GM18873 (cell line): ENCODE results near the gene ZNF844.
"Not testable (repeated sequence)": the region's sequence is repeated elsewhere in the genome, so short reads cannot be mapped to it uniquely, and the experiment has no call there.

Source experiments
- ATAC-seq: cut with Tn5 transposase; IDR thresholded peaks from one replicate; pipeline ENCODE4 v1.9.1; 2021; ENCODE audit warnings: mild to moderate bottlenecking, moderate library complexity, moderate number of reproducible peaks; ENCODE audit not compliant: unreplicated experiment, low FRiP score

Gene ZNF844

DNA sequence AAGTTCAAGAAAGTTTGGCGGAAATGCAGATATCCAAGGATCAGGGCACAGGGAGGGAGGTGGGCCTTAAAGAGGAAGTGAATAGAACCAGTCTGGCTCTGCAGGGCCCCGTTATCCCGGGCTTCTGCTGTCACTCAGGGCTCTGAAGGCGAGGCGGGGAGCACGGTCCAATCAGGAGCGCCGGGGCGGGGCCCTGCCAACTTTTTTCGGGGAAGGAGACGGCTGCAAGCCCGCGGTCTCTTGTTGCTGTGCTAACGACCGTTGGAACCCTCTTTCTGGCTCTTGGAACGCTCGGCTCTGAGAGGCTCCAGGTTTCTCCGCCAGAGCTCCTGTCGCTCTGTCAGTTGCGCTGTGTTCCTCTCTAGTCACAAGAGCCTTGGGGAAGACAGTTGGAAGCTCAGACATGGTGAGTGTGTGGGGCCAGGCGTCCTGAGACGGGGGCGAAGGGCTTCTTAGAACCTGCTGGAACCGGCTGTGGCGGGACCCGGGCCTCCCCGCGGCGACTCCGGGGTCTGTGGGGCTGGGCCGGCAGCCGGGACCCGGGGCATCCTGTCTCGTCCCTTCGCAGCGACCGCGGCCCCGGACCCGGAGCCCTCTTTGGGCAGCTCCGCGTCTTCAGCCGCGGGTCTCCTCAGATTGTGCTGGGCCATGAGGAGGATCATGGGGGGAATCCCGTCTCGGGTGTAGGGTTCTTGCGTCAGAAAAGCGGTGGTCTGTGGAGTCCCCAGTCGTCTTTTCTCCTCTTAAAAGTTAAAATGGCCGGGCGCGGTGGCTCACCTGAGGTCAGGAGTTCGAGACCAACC, 27.7 kb downstream of the ZNF844 start:
- ATAC-seq, result no peak

DNA sequence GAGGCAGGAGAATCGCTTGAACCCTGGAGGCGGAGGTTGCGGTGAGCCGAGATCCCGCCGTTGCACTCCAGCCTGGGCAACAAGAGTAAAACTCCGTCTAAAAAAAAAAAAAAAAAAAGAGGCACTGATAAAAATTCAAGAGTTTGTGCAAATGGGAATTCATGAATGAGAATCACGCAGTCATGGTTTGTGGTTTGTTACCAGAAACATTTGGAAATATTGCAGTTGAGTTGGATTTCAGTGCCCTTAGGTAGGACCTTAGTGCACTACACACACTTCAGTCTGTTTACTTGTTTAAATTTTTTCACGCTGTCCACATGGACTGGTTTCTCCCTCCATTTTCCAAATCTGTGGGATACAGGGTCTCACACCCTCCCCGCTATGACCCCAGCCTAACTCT, 28.4 kb downstream of the ZNF844 start:
- no peak for ATAC-seq

DNA sequence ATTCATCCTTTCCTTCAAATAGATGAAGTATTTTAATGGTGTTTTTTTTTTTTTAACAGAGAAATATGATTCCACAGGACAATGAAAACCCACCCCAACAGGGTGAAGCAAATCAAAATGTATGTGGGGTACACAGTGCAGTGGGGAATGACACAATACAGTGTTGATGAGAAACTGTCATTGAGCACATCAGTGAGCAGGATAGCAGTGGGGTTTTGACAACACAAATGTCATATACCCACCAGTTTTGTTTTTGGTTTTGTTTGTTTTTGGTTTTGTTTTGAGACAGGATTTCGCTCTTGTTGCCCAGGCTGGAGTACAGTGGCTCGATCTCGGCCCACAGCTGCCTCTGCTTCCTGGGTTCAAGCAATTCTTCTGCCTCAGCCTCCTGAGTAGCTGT, 29.2 kb downstream of the ZNF844 start:
- no peak for ATAC-seq

DNA sequence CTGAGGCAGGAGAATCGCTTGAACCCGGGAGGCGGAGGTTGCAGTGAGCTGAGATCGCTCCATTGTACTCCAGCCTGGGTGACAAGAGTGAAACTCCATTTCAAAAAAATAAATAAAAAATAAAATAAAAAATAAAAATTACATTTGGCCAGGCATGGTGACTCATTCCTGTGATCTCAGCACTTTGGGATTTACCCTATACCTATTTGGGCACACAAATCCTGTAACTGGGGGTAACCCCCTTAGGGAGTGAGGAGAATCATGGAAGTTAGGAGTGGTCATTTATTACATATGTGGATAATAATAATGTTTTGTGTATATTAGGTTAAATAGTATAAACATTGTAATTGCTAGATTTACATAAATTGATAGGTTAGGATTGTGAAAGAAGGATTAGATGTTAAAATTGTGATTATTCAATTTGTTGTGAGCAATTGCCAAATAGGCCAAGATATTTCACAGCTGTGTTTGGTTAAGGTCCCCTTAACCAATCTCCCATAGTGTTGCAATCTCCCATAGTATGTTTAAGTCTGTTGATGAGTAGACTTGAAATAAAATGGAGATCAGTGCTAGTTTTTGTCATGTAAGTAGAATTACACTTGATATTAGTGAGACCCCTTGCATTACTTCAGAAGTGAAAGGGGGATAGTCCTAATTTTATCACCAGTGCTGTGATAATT, 30.7 kb downstream of the ZNF844 start:
- no peak for ATAC-seq

DNA sequence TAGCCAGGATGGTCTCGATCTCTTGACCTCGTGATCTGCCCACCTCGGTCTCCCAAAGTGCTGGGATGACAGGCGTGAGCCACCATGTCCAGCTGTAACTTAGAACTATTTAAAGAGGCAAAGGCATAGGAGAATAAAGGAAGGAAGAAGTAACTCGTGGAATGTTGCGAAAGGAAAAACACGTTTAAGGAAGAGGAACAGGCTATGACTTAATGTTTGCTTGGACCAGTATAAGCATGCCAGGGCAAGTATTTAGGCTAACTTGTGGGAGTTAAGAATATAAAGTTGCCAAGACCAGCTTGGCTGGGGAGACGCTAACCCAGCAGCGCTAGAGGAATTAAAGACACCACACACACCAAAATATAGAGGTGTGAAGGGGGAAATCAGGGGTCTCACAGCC, 33.5 kb downstream of the ZNF844 start:
- no peak for ATAC-seq

DNA sequence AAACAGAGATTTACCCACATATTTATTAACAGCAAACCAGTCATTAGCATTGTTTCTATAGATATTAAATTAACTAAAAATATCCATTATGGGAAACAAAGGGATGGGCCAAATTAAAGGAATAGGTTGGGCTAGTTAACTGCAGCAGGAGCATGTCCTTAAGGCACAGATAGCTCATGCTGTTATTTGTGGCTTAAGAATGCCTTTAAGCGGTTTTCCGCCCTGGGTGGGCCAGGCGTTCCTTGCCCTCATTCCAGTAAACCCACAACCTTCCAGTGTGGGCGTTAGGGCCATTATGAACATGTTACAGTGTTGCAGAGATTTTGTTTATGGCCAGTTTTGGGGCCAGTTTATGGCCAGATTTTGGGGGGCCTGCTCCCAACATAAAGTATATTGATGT, 39.4 kb downstream of the ZNF844 start:
- ATAC-seq, result not testable (repeated sequence)

DNA sequence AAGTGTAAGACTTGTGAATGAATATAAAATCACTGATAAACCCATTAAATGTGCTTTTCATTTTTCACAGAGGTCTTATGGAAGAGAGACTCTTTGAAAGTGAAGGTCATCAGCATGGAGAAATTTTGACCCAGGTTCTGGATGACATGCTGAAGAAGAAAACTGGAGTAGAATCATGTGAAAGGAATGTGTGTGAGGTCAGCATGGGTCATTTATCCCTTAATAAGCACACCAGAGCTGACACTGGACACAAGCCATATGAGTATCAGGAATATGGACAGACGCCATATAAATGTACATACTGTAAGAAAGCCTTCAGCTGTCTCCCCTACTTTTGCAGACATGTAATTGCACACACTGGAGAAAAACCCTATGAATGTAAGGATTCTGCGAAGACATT, 46.6 kb downstream of the ZNF844 start:
- ATAC-seq, result no peak

DNA sequence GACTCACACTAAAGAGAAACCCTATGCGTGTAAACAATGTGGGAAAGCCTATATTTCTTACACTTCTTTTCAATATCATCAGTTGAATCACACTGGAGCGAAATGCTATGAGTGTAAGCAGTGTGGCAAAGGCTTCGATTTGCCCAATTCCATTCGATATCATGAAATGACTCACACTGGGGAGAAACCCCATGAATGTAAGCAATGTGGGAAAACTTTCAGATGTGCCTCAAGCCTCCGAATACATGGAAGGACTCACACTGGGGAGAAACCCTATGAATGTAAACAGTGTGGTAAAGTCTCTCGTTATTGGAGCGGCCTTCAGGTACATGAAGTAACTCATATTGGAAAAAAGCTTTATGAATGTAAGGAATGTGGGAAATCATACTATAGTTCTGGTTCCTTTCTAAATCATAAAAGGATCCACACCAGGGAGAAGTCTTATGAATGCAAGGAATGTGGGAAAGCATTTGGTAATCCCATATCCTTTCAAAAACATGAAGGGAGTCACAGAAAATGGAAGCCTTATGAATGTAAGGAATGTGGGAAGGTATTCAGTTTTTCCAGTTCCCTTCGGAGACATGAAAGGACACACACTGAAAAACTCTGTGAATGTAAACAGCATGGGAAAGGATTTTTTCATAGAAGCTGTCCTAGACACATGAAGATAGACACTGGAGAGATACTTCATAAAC, 47.6 kb downstream of the ZNF844 start:
- ATAC-seq, result no peak

DNA sequence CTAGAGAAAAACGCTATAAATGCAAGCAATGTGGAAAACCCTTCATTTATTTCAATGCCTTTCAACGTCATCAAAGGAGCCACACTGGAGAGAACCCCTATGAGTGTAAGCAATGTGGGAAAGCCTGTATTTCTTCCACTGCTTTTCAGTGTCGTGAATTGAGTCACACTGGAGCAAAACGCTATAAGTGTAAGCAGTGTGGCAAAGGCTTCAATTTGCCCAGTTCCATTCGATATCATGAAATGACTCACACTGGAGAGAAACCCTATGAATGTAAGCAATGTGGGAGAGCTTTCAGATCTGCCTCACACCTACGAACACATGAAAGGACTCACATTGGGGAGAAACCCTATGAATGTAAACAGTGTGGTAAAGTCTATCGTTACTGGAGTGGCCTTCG, 48.2 kb downstream of the ZNF844 start:
- no peak for ATAC-seq

DNA sequence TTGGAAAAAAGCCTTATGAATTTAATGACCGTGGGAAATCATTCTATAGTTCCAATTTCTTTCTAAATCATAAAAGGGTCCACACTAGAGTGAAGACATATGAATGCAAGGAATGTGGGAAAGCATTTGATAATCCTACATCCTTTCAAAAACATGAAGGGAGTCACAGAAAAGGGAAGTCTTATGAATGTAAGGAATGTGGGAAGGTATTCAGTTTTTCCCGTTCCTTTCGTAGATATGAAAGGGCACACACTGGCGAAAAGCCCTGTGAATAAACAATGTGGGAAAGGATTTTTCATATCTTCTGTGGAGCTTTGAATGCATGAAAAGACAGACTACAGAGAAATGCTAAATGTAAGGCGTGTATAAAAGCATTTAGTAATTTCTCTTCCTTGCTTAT, 48.6 kb downstream of the ZNF844 start:
- no peak for ATAC-seq

DNA sequence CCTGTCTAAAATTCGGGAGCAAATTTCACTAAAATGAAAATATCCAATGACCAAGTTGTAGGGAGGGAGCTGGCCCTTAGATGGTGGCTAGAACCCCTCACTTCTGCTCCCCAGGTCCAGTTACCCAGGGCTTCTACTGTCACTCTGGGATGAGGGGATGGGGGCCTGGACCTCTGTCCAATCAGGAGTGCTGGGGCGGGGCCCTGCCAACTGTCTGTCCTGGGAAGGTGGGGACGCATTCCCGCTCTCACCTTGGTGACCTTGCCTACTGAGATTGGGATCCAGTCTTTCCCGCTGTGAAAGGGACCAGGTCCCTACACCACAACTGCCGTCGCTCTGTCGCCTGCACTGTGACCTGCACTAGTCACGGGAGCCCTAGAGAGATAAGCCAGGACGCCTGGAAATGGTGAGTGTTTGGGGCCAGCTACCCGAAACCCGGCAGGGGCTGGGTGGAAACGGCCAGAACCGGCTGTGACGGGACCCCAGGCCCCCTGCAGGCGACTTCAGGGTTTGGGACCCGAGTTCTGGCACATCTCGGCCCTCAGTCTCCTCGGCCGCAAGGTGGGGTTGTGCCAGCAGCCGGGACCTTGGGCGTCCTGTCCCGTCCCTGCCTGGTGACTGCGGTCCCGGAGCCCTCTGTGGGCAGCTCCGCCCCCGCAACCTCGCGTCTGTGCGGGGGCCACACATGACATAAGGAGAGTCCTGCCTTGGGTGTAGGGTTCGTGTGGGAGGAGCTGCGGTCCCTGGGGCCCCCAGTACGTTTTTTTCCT, 52.9 kb downstream of the ZNF844 start:
- no peak for ATAC-seq

DNA sequence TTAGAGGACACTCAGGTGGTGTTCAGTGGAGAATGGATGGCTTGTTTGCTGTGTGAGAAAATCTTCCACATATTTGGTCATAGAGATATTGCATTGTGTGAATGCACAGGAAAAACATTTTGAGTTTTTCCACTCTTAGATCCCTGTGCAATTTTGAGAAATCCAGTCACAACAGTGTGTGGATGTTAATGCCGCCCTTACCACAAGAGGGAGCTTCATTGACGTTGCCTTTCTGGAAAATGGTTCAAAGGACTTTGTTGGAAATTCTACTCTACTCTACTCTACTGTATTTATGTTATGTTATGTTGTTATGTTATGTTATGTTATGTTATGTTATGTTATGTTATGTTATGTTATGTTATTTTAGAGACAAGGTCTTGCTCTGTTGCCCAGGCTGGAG, 62.2 kb downstream of the ZNF844 start:
- ATAC-seq, result no peak
